LNCaP clone FGC (cell line): Measurements from ENCODE around the gene SPTB.

ENCODE experiments used
- DNase-seq: peaks from one replicate; pipeline ENCODE4 v3.0.0-alpha.2; 2011; ENCODE audit warnings: low read depth
- H3K4me3 ChIP-seq: 2 replicates; pipeline ENCODE4 v1.5.1; 2011; ENCODE audit warnings: mild to moderate bottlenecking, low read depth, low read length, control low read depth
- TF ChIP-seq, protein P1 (sequence below): IDR thresholded peaks from 2 replicates; pipeline ENCODE4 v1.5.1; 2012; ENCODE audit warnings: mild to moderate bottlenecking; ENCODE audit not compliant: control insufficient read depth, insufficient read depth; ENCODE audit errors: extremely low read depth

The SPTB gene

DNA sequence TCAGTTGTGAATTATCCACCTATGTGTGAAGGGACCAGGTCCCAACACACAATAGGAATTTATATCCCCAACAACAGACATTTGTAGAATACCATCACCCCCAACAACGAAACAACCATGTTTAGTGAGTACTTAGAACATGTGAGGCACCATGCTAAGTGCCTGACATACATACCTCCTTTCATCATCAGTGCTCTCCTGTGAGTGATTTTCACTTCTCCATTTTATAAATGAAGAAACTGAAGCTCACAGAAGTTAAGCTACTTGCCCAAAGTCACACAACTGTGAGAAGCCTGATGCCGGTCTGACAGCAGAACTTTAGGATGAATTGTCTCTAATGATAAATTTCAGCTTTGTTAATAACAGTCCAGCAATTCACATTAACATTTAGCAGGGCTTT, 35.4 kb downstream of the SPTB start:
- DNase-seq, result no peak
- no peak overlapping the region for H3K4me3 ChIP-seq
- TF ChIP-seq, protein P1, sequence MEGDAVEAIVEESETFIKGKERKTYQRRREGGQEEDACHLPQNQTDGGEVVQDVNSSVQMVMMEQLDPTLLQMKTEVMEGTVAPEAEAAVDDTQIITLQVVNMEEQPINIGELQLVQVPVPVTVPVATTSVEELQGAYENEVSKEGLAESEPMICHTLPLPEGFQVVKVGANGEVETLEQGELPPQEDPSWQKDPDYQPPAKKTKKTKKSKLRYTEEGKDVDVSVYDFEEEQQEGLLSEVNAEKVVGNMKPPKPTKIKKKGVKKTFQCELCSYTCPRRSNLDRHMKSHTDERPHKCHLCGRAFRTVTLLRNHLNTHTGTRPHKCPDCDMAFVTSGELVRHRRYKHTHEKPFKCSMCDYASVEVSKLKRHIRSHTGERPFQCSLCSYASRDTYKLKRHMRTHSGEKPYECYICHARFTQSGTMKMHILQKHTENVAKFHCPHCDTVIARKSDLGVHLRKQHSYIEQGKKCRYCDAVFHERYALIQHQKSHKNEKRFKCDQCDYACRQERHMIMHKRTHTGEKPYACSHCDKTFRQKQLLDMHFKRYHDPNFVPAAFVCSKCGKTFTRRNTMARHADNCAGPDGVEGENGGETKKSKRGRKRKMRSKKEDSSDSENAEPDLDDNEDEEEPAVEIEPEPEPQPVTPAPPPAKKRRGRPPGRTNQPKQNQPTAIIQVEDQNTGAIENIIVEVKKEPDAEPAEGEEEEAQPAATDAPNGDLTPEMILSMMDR, result no peak

DNA sequence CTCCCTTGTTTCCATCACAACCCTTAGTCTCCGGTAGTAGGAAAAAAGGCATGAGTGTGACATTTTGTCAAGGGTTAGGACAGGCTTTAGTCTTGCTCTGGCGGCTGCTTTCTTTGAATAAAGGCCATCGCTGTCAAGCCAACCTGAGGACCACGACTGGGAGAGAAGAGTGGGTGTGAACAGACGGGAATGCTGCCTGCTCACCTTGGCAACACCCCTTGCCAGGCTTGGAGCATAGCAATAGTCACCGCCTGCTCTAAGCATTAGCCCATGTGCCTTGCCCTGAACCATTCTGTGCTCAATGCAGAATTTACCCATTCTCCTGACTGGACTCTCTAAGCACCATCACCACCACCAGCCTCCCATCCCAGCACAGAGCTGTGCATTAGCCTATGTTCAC, 36.2 kb downstream of the SPTB start:
- TF ChIP-seq, protein P1, result no peak
- H3K4me3 ChIP-seq, result no peak overlapping the region
- DNase-seq, result no peak

DNA sequence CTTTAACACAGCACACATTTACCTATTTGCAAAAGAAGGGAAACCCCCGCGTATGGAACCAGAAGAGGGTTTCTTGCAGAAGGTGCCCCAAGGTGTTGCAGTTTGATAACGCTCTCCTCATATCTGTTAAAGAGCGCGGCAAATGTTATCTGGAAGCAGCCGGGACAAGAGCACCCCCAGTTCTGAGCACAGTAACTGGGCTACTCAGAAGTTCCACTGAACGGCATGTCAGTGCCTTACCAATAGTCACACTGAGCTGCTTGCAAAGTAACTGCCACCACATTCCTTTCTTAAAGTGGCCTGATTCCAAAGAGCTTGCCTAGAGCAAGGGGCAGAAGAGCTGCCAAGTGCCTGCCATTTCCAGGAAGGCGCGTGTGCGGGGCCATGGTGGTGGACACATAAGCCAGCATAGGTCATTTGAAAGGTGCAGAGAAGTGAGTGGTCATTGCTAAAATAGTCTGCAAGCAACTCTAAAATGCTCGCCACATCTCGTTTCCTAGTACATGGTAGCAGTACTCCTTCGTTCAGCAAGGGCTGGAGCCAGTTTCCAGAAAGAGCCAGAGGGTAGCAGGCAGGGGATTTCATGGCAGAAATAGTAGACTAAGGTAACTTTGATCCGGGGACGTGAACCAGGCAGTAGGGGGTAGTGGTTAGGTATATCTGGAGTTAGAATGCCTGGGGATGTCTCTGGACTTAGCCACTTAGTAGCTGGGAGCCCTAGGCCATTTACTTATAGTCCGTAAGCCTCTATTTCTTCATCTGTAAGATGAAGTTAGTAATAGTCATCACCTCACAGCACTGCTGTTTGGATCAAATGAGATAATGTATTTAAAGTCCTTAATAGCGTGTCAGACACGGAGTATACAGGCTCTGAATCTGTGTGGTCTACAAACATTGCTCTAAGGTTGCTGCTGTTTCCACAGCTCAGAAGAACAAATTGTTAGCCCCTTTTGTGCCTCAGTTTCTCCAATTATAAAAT, 37.6 kb downstream of the SPTB start:
- no peak for DNase-seq
- TF ChIP-seq, protein P1, result no peak
- H3K4me3 ChIP-seq, result no peak overlapping the region

DNA sequence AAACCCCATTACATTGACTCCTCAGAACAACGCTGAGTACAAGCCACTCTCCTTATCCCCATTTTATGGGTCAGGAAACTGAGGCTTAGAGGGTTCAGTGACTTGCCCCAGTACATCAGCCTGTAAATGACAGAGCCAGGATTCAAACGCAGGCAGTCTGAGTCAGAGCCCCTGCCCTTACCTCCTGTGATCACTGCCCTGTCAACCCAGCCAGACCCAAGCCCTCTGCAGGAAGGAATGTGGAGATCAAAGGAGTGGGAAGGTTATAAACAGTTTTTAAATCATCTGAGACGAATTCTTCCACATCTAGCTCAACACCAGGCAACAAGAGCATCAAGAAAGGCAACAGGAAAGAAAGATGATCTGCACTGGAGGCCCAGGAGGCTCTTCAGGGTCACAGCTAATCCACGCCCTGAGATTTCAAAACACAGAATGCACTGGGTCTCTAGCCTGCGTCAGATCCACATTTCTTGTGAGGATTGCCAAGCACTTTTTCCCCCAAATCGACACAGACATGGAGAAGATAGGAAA, 38.5 kb downstream of the SPTB start:
- TF ChIP-seq, protein P1, result no peak
- no peak overlapping the region for H3K4me3 ChIP-seq
- DNase-seq, result no peak

DNA sequence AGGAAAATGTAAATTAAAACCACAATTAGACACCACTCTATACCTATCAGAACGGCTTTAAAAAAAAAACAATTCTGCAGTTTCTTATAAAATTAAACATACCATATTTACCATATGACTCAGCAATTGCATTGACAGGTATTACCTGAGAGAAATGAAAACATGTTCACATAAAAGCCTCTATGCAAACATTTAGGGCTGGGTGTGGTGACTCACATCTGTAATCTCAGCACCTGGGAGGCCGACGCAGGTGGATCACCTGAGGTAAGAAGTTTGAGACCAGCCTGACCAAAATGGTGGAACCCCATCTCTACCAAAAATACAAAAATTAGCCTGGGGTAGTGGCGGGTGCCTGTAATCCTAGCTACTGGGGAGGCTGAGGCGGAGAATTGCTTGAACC, 41.1 kb downstream of the SPTB start:
- TF ChIP-seq, protein P1, result no peak
- H3K4me3 ChIP-seq, result no peak overlapping the region
- peak; percentile 35 for DNase-seq

DNA sequence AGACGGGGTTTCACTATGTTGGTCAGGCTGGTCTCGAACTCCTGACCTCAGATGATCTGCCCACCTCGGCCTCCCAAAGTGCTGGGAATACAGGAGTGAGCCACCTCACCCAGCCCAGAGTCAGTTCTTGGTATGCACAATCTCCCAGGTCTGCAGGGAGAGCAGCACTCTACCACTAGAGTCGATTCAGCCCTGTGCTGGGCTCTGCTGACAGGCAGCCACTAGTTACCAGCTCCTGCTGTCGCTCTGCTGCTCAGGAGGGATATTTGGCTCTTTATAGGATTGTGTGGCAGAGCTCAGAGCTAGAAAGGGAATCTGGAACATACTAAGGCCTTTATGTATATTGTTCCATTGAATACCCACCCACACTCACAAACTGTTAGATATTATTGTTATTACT, 44.3 kb downstream of the SPTB start:
- no peak for DNase-seq
- TF ChIP-seq, protein P1, result no peak

More for the DNA sequence above, 44.3 kb downstream of the SPTB start:
- H3K4me3 ChIP-seq, result no peak overlapping the region
